Gastroesophageal sphincter (tissue), 3 donors: ENCODE measurements around the gene SLC39A11.

Source experiments
- CTCF ChIP-seq, 4 experiments: fragments of 200-600 bp in 2 of 4; fragments of 450-650 bp in 2 of 4; sonication (generic) in 1 of 4; IDR thresholded peaks; one replicate each; pipeline ENCODE4 v1.5.1; 2017 to 2019; ENCODE audit warnings: antibody characterized with exemption in 4 of 4, mild to moderate bottlenecking in 2 of 4, moderate library complexity in 2 of 4
- EP300 ChIP-seq: sonication (generic); formaldehyde crosslinking; IDR thresholded peaks from one replicate; pipeline ENCODE4 v1.6.1; 2017; ENCODE audit warnings: antibody characterized with exemption, mild to moderate bottlenecking
- POLR2A ChIP-seq, 2 donors: fragments of 450-650 bp; IDR thresholded peaks; one replicate each; pipeline ENCODE4 v1.6.1; 2017; ENCODE audit warnings: antibody characterized with exemption in 2 of 2, mild to moderate bottlenecking in 2 of 2, moderate library complexity in 1 of 2
- POLR2AphosphoS5 ChIP-seq: sonication (generic); formaldehyde crosslinking; IDR thresholded peaks from one replicate; pipeline ENCODE4 v1.6.1; 2017; ENCODE audit warnings: antibody characterized with exemption

- TF ChIP-seq CTCF (IDR thresholded peaks at IDR 0.05) (no peak), POLR2A (IDR thresholded peaks at IDR 0.05) (no peak), POLR2AphosphoS5 (no peak), EP300 (no peak)
These were observed 168.3 kb downstream of the SLC39A11 start for GRCh38 chr17:72924196-72924595.
